ENCODE measurements around the gene PRPF31. TPM values are rescaled to one million over a fixed set of nuclear protein-coding genes. Genes with fewer than 3 reads are reported as not detected.

Gene PRPF31
- total and polyA plus RNA-seq, 9 of the 15 experiments (the other 6 are each of a cell fraction or from before 2014, with no cell fraction given) = 5.8 to 92.2 (median 69.2) TPM

GRCh38 chr19:54133957-54134590 is 18.5 kb downstream of the PRPF31 start (continued):
- no peak for TF ChIP-seq BCLAF1 (IDR thresholded peaks at IDR 0.05; ENCODE audit: borderline replicate concordance in 1 of 2, control insufficient read depth in 1 of 2, low read depth in 2 of 2, low read length in 1 of 2)
- no peak for TF ChIP-seq PCBP1 (IDR thresholded peaks at IDR 0.05; ENCODE audit: low read depth, low read length, poor library complexity, severe bottlenecking)
- no peak for TF ChIP-seq BHLHE40 (IDR thresholded peaks at IDR 0.05; ENCODE audit: low read length)

- H3K9me3 ChIP-seq (replicated peaks; ENCODE audit: control insufficient read depth, insufficient read depth, low read depth, low read length) = no peaks in the 10 kb centered on the region
- ChIA-PET POLR2A (interaction anchor here (0.6 to 3.1 kb wide), 13 partner anchors 12 to 87 kb away, joined by 3 to 29 read pairs (median 8); partner anchors contain the start of genes LENG1, MBOAT7, PRPF31 and RPS9), CTCF (ENCODE audit: low intra/inter-chr PET ratio) (no interaction called here)
- no peaks in the 10 kb centered on the region for H3K27me3 ChIP-seq (ENCODE audit: control insufficient read depth in 2 of 2, insufficient read depth in 2 of 2, low read length in 2 of 2)
- WGBS (ENCODE audit: insufficient coverage, low coverage, missing lambda C conversion rate) = 9% methylated on average over 29 of the region's 30 CpGs
- FAIRE-seq (no peak), DNase-seq (ENCODE audit: extremely low read depth in 1 of 4, low spot score in 3 of 4) (peak in 1 of 4 experiments; percentile 26), ATAC-seq (no peak)
- peak overlapping the region; percentile 69 to 86 for H3K9ac ChIP-seq (ENCODE audit: insufficient read depth in 1 of 2, low read depth in 2 of 2, low read length in 2 of 2)
- peak overlapping the region; percentile 100 for H3K4me2 ChIP-seq (ENCODE audit: insufficient read depth, low read length)
- peaks cover 12% of the 10 kb centered on the region for H4K20me1 ChIP-seq (replicated peaks; ENCODE audit: control insufficient read depth, insufficient read depth, low read length)
- peak overlapping the region; percentile 51 for H3K4me3 ChIP-seq
- in situ Hi-C loops (cut with MboI) = no loop called here
- H3K27ac ChIP-seq (ENCODE audit: extremely low read depth, low read depth, low read length) = peak overlapping the region; percentile 59
- peak overlapping the region; percentile 92 for H2AFZ ChIP-seq (ENCODE audit: low read depth, low read length)
- H3K9me1 ChIP-seq (ENCODE audit: control insufficient read depth, insufficient read depth, low read length) = peaks cover 16% of the 10 kb centered on the region
- TSS peak; percentile 90 for BruUV-seq (replicated peaks)
- peaks cover 37% of the 10 kb centered on the region for H3K79me2 ChIP-seq (ENCODE audit: control insufficient read depth, insufficient read depth, low read length)
- intact Hi-C loops (cut with micrococcal nuclease) = loop anchor here (2.0 kb wide), 1 partner anchor 65 kb away; the partner anchor contains the start of gene RPS9
- H3K4me1 ChIP-seq (replicated peaks in 1 of 2; ENCODE audit: control insufficient read depth in 2 of 2, insufficient read depth in 2 of 2, low read length in 2 of 2) = peaks cover 14 to 23% of the 10 kb centered on the region in 2 experiments; a peak in 4 of 5 replicates
- H3K36me3 ChIP-seq (ENCODE audit: control insufficient read depth, insufficient read depth, low read length) = peaks cover 33% of the 10 kb centered on the region
- peak; percentile 70 for TF ChIP-seq NKRF (IDR thresholded peaks at IDR 0.05; ENCODE audit: borderline replicate concordance)
- no peak for TF ChIP-seq DIDO1 (tag; IDR thresholded peaks at IDR 0.05; ENCODE audit: low read depth)
- TF ChIP-seq SOX6 (IDR thresholded peaks at IDR 0.05) = 0 out of 2 replicates have a peak, but pooled peaks have one; percentile 12
- TF ChIP-seq HNRNPLL (IDR thresholded peaks at IDR 0.05; ENCODE audit: low read depth, low read length, poor library complexity, severe bottlenecking) = peak; percentile 45
Observed at GRCh38 chr19:54136086-54136863, 20.7 kb downstream of the PRPF31 start.
